Esophagus squamous epithelium (tissue), 5 donors: Measurements from ENCODE around the gene KRT2. TPM values are rescaled to one million over a fixed set of nuclear protein-coding genes. Genes with fewer than 3 reads are reported as not detected.

ENCODE experiments used
- DNase-seq: peaks from one replicate; lab custom pipeline; 2025; lab: John Stamatoyannopoulos, UW
- H3K27ac ChIP-seq, 4 donors: fragments of 200-600 bp; sonication (generic); one replicate each; pipeline ENCODE4 v1.5.1; 2016 to 2019; ENCODE audit warnings: mild to moderate bottlenecking in 1 of 4
- H3K27me3 ChIP-seq, 4 donors: fragments of 200-600 bp; sonication (generic); 1 replicate in 3 of 4; 2 replicates in 1 of 4; pipeline versions ENCODE4 v1.5.1 to v1.6.0; 2017 to 2021; ENCODE audit warnings: antibody characterized with exemption in 1 of 4
- H3K36me3 ChIP-seq, 3 donors: fragments of 200-600 bp; sonication (generic); one replicate each; pipeline ENCODE4 v1.5.1; 2016 to 2019
- H3K4me1 ChIP-seq, 3 donors: fragments of 200-600 bp; sonication (generic); one replicate each; pipeline ENCODE4 v1.5.1; 2017 to 2019
- H3K4me3 ChIP-seq, 4 donors: fragments of 200-600 bp; sonication (generic); 1 replicate in 3 of 4; 2 replicates in 1 of 4; pipeline ENCODE4 v1.5.1; 2016 to 2019; ENCODE audit warnings: mild to moderate bottlenecking in 2 of 4, moderate library complexity in 1 of 4
- H3K9me3 ChIP-seq, 3 donors: fragments of 200-600 bp; sonication (generic); one replicate each; pipeline ENCODE4 v1.5.1; 2016 to 2019
- CTCF ChIP-seq, 6 experiments: fragments of 450-650 bp in 4 of 6; fragments of 200-600 bp in 2 of 6; sonication (generic) in 2 of 6; IDR thresholded peaks; one replicate each; pipeline ENCODE4 v1.5.1; 2016 to 2019; ENCODE audit warnings: antibody characterized with exemption in 6 of 6, mild to moderate bottlenecking in 4 of 6, moderate library complexity in 4 of 6
- POLR2A ChIP-seq, 4 donors: fragments of 450-650 bp; IDR thresholded peaks; one replicate each; pipeline ENCODE4 v1.6.1; 2017; ENCODE audit warnings: antibody characterized with exemption in 4 of 4, mild to moderate bottlenecking in 4 of 4, moderate library complexity in 3 of 4
- WGBS, 2 donors: methylation state at CpG; one replicate each; pipeline ENCODE4 v1.1.5; 2018; 5-methylcytosine and 5-hydroxymethylcytosine counted together
- intact Hi-C: fragments of 100-400 bp; cut with DNase I; formaldehyde crosslinking; loops from one replicate; pipeline ENCODE4 v1.15.0; 2022
- total RNA-seq, 4 donors: library from RNA; depleted of rRNA; stranded (reverse); fragments of >200 nt; gene quantifications; one replicate each; pipeline ENCODE4 v1.1.0, GENCODE V29; 2016
- donor health status: DM: yes; HTN: yes; CAD: no.

Gene KRT2
- total RNA-seq, 4 donors from 2014 or later: 0.95 to 0.99 TPM; not detected in 2

GRCh38 chr12:52630599-52631200, 21.3 kb downstream of the KRT2 start:
- Histone ChIP-seq H3K27ac (no peak overlapping the region), H3K4me3 (no peak overlapping the region), H3K4me1 (peaks cover 0 to 8% (median 0%) of the 10 kb centered on the region in 3 donors), H3K9me3 (no peaks in the 10 kb centered on the region), H3K36me3 (no peaks in the 10 kb centered on the region), H3K27me3 (peaks cover 0 to 42% (median 0%) of the 10 kb centered on the region in 4 donors)
- 58 to 73% methylated on average over 4 of the region's 4 CpGs for WGBS, 2 donors
- DNase-seq: no peak
- TF ChIP-seq POLR2A (IDR thresholded peaks at IDR 0.05) (no peak), CTCF (IDR thresholded peaks at IDR 0.05) (no peak)
- intact Hi-C loops: no loop called here

DNA sequence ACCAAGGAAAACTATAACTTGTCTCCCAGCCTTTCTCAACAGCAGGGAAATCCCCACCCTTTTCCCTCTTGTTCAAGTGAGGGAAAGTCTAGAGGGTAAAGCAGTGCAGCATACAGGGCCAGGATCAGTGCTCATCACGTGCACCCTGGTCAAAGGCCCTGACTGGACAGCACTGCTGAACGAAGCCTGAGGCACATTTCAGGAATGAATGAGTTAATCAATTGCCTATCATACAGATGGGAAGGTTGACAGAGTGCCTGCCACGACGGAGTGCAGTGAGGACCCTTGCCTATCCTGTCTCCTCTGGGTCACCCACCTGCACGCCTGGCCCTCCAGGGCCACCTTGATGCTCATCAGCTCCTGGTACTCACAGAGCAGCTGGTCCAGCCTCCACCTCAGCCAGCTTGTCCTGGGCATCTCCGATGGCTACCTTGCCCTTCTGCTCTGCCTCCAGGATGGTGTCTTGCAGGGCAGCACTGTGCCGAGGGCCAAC, 22.0 kb downstream of the KRT2 start:
- 65 to 70% methylated on average over 5 of the region's 7 CpGs for WGBS, 2 donors
- Histone ChIP-seq H3K27ac (no peak overlapping the region), H3K4me3 (no peak overlapping the region), H3K9me3 (no peaks in the 10 kb centered on the region), H3K4me1 (peaks cover 0 to 8% (median 0%) of the 10 kb centered on the region in 3 donors), H3K27me3 (peaks cover 0 to 42% (median 0%) of the 10 kb centered on the region in 4 donors), H3K36me3 (no peaks in the 10 kb centered on the region)
- TF ChIP-seq POLR2A (IDR thresholded peaks at IDR 0.05) (no peak), CTCF (IDR thresholded peaks at IDR 0.05) (no peak)
- intact Hi-C loops: no loop called here
- DNase-seq: no peak

- Histone ChIP-seq H3K9me3 (no peaks in the 10 kb centered on the region), H3K4me3 (no peak overlapping the region), H3K36me3 (no peaks in the 10 kb centered on the region), H3K27me3 (peaks cover 0 to 42% (median 0%) of the 10 kb centered on the region in 4 donors), H3K4me1 (peaks cover 0 to 5% (median 0%) of the 10 kb centered on the region in 3 donors), H3K27ac (no peak overlapping the region)
- TF ChIP-seq POLR2A (IDR thresholded peaks at IDR 0.05) (no peak), CTCF (IDR thresholded peaks at IDR 0.05) (no peak)
- 78 to 84% methylated on average over 8 to 9 of the region's 12 CpGs for WGBS, 2 donors
- intact Hi-C loops: no loop called here
- DNase-seq: no peak
These were observed 22.6 kb downstream of the KRT2 start for GRCh38 chr12:52629281-52630007.

DNA sequence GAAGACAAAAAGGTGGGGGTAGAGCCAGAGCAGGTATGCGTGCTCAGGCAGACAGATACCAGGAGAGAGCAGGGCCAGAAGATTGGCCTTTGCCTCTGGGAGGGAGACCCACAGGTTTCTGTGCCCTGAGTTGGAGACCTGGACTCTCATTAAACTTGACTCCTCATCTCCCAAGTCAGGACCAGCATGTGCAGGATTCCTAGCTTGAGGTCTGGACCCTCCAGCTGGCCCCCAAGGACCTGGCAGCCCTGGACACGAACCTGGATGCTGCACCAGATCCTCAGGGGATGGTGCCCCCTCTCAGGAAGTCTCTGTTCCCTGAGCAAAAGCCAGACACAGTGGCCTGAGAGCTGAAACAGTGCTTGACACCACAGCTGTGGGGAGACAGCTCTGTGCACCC, 23.2 kb downstream of the KRT2 start:
- DNase-seq: no peak
- TF ChIP-seq CTCF (IDR thresholded peaks at IDR 0.05): no peak
- no peak for TF ChIP-seq POLR2A (IDR thresholded peaks at IDR 0.05)
- peaks cover 0 to 36% (median 0%) of the 10 kb centered on the region in 4 donors for H3K27me3 ChIP-seq

GRCh38 chr12:52628111-52628507, 23.9 kb downstream of the KRT2 start:
- H3K27me3 ChIP-seq: peaks cover 0 to 33% (median 0%) of the 10 kb centered on the region in 4 donors
- 73 to 85% methylated on average over 2 to 4 of the region's 4 CpGs for WGBS, 2 donors
- no peaks in the 10 kb centered on the region for H3K4me1 ChIP-seq
- no peaks in the 10 kb centered on the region for H3K9me3 ChIP-seq
- no peak overlapping the region for H3K4me3 ChIP-seq
- H3K36me3 ChIP-seq: no peaks in the 10 kb centered on the region
- intact Hi-C loops: no loop called here
- no peak for TF ChIP-seq POLR2A (IDR thresholded peaks at IDR 0.05)
- no peak for TF ChIP-seq CTCF (IDR thresholded peaks at IDR 0.05)
- no peak overlapping the region for H3K27ac ChIP-seq
- DNase-seq: no peak

More for the DNA sequence above, 23.2 kb downstream of the KRT2 start:
- Histone ChIP-seq H3K36me3 (no peaks in the 10 kb centered on the region), H3K27ac (no peak overlapping the region), H3K9me3 (no peaks in the 10 kb centered on the region), H3K4me1 (no peaks in the 10 kb centered on the region), H3K4me3 (no peak overlapping the region)
- intact Hi-C loops: no loop called here
- 65 to 100% methylated on average over 1 to 2 of the region's 2 CpGs for WGBS, 2 donors
